Stimulated activated CD4-positive, alpha-beta T cell treated with anti-CD3 and anti-CD28 coated beads, Interleukin-15, amount 100 ng/mL, for 24 hours (primary cell): ENCODE measurements around the gene CCDC197.

Experiments
- DNase-seq: peaks from one replicate; pipeline ENCODE4 v3.0.0-alpha.2; 2020

CCDC197 gene

GRCh38 chr14:94045101-94045500 is 48.0 kb downstream of the CCDC197 start:
- DNase-seq: no peak

DNA sequence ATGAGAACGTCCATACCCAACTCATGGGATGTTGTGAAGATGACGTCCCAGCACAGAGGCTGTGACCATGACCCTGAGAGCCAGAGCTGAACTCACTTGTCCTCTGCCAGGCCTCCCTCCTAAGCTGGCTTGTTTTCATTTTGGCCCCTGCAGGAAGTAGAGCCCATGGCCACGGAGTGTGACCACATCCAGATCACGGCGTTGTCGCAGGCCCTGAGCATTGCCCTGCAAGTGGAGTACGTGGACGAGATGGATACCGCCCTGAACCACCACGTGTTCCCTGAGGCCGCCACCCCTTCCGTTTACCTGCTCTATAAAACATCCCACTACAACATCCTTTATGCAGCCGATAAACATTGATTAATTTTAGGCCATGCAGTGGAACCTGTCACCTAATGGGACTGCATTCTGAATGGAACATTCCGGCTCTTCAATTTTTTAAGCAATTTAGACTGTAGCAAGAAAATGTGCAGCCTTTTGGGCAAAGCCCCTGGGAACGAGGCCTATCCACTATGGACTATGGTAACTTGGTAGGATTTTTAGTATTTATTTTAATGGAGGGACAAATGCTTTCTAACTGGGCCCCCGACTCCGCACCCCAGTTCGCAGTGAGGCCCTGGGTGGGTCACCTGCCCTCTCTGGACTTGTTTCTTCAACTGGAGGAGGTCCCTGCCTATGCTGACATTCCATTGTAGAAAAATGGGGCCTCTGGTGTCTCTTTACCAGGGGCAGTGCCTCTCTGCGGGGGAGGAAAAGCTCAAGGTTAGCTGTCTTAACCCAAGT is 48.7 kb downstream of the CCDC197 start:
- DNase-seq: no peak

- DNase-seq: no peak
Measured at GRCh38 chr14:94046696-94047250, 49.7 kb downstream of the CCDC197 start.

DNA sequence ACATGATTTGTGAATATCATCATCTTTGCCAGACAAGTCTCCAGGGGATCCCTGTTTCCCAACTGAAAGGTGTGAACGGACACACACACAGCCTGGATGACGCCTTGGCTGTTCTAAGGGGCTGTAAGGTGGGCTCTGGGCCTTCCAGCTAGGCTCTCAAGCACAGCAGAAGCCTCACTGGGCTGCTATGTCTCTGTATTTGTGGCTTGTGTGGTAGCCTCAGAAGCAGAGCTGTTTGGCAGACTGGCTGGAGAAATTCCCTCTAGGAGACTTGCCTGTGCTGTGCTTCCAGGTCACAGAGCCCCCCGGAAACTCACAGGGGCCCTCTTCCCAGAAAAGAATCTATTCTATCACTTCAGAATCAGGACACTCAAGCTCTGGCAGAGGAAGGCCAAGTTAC is 50.5 kb downstream of the CCDC197 start:
- DNase-seq: no peak

DNA sequence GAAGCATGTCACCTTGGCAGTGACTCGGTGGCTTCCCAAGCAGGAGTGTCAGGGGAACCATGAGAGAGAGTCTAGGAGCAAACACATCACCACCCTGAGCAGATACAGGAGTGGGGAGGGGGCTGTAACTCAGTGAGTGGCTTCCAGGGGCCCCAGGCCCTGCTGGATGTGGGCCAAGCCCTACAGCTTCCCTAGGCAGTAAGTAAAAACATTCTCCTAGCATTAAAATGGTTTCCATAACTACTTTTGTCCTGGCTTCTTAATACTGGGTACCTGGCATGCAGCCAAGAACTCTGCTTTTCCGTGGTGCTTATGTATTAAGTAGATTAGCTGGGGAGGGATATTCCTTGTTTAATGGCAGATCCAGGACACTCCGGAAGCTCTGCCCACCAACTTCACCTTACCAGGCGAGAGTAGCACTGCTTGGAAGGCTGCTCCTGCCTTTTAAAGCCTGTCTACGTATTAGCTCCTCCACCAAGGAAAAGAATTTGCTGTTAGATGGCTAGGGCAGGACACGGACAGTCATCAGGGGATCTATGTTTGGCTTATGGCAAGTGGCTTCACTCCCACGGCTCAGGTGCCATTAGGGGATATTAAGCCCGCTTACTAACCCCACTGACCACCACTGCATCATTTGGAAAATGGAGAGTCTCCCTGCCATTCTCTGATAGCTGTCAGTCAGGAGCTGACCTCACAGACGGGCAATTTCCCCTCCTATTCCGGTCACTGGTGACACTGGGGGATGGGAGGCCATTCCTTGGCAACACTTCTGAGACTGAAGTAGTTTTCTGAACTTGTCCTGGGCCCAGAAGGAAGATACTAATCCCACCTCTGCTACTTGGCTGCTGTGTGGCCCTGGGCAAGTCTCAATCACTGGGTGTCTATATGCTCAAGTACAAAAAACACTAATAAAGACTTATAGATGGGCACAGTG is 51.9 kb downstream of the CCDC197 start:
- no peak for DNase-seq

DNA sequence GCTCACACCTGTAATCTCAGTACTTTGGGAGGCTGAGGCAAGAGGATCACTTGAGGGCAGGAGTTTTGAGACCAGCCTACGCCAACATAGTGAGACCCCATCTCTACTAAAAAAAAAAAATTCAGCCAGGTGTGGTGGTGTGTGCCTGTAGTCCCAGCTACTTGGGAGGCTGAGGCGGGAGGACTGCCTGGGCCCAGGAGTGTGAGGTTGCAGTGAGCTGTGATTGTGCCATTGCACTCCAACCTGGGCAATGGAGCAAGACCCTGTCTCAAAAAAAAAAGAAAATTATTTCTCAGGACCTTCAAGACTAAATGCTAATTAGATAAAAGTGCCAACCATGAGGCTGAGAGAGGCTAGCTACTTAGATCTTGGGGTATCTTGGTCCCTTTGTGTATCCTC is 52.5 kb downstream of the CCDC197 start:
- DNase-seq: no peak

GRCh38 chr14:94050231-94050880 is 53.3 kb downstream of the CCDC197 start:
- no peak for DNase-seq

DNA sequence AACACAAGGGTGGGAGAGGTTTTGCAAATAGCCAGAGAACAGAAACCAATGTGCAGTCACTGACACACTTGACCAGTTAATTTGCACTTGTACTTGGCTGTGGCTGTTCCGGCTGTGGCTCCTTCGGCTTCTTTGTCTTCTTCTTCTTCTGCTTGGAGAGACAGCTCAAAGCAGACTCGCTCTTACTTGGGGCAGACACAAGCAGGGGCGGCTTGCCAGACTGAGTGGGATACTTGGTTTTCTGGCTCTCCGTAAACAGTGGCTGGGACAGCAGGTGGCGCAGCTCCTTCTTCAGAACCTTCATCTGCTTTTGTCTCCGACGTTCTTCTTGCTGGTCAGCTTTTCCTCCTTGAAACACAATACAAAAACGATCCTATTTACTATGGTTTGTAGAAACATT is 54.0 kb downstream of the CCDC197 start:
- no peak for DNase-seq

GRCh38 chr14:94051779-94052178 is 54.7 kb downstream of the CCDC197 start:
- no peak for DNase-seq

DNA sequence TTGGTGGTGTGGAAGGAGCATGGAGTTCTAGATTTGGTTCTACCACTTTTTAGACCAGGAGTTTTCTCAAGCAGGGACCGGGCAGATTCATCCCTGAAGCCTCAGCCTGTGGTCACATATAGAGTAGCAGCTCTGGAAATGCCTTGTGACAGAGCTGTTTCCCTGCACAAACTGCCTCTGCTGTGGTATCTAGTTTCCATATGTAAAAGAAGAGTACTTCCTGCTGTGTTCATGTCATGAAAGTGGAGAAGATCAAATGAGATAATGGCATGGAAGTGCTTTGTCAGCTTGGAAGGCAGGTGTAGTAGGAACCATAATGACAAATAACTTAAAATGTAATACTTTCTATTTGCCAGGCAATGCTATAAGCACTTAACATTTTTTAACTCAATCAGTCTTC is 55.1 kb downstream of the CCDC197 start:
- no peak for DNase-seq

DNA sequence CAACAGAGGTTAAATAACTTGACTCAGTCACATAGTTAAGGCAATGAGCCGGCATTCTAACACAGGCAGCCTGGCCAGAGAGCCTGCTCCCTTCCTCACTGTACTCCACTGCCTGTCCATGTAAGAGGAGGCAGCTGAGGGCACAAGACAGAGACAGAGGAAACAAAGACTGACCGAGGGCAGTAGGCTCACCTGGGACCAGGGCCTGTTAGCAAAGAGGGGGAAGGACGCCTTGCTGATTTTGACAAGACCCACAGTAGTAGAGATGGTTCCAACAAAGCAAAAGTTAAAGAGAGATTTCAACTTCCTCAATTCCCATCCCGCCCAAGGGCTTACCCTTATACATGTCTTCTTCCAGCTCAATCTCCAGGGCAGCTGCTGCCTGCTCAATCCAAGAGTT is 55.6 kb downstream of the CCDC197 start:
- DNase-seq: no peak

DNA sequence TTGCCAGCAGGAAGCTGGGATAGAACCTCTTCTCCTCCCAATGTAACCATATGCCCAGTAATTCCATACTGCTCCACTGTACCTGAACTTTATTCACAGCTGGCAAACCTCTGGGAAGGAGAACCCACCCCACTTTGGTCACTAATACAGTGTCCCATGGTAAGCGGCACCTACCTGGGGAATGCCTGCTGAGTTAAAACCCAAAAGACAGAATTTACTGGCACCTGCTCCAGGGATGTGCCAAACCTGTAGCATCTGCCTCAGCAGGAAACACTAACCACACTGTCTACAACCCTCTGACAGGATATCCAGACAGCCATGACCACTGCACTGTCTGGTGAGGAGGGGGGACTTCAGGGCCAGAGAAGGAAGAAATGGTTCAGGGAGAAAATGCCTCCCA is 57.3 kb downstream of the CCDC197 start:
- no peak for DNase-seq

DNA sequence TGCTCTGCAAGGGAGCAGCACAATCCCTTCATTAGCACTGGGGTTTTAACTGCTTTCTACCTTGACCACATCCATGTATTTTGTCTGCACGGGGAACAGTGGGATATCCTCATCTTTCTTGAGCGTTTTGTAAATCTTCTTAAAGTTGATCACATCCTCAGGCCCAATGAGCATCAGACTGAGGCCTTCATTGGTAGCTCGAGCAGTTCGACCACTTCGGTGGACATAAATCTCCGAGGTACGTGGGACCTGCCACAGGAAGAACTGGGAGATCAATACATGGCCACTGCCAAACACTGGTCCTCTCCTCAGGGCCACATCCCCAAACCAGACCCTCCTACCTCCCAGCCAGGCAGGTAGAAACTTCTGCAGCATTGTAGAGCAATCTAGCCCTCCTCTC is 57.8 kb downstream of the CCDC197 start:
- DNase-seq: no peak

DNA sequence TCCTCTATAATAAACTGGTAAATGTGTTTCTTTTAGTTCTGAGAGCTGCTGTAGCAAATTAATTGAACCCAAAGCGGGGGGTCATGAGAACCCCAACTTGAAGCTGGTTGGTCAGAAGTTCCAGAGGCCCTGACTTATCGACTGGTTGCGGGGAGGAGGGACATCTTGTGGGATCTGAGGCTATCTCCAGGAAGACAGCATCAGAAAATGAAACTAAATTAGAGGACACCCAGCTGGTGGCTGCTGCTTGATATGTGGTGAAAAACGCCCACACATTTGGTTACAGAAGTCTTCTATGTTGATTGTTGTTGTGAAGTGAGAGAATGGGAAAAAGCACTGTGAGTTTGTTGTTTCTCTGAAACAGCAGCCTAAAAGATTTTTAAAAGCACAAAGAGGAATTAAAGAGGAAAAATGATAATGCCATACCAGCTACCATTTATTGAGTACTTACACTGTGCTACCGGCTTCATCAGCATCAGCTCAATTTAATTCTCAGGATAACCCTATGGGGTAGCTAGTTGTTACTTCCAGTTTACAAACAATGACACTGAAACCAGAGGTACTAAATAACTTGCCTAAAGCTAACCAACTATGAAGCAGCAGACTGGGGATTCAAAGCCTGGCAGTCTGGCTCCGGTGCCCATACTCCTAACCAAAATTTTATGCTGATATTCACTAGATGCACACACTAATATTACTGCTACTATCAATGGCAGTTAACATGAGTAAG is 59.6 kb downstream of the CCDC197 start:
- DNase-seq: peak; percentile 39

GRCh38 chr14:94058128-94058673 is 61.1 kb downstream of the CCDC197 start:
- no peak for DNase-seq
